SU-DHL-6 (cell line): Measurements from ENCODE around the gene APPL2.

Source experiments
- CTCF ChIP-seq: fragments of 200-600 bp; sonication (generic); IDR thresholded peaks from one replicate; pipeline ENCODE4 v1.5.1; 2017; ENCODE audit warnings: antibody characterized with exemption, mild to moderate bottlenecking, low read length, moderate library complexity; ENCODE audit not compliant: insufficient read depth, poor library complexity, severe bottlenecking
- EZH2phosphoT487 ChIP-seq: fragments of 200-600 bp; sonication (generic), shearing (Covaris generic); conservative IDR thresholded peaks from 2 replicates; pipeline ENCODE4 v1.6.1; 2018; ENCODE audit warnings: mild to moderate bottlenecking, antibody characterized with exemption, low read length, moderate library complexity, mixed read lengths

- TF ChIP-seq EZH2phosphoT487: no peak
- TF ChIP-seq CTCF: no peak
Measured at GRCh38 chr12:105231396-105231795, 4.6 kb downstream of the APPL2 start.
